ENCODE results near the gene HLA-E. TPM values are rescaled to one million over a fixed set of nuclear protein-coding genes. Genes with fewer than 3 reads are reported as not detected.
"Not testable (repeated sequence)": the region's sequence is repeated elsewhere in the genome, so short reads cannot be mapped to it uniquely, and the experiment has no call there.

HLA-E gene
- total and polyA plus RNA-seq, 7 donors, result 139 to 753 (median 364) TPM

DNA sequence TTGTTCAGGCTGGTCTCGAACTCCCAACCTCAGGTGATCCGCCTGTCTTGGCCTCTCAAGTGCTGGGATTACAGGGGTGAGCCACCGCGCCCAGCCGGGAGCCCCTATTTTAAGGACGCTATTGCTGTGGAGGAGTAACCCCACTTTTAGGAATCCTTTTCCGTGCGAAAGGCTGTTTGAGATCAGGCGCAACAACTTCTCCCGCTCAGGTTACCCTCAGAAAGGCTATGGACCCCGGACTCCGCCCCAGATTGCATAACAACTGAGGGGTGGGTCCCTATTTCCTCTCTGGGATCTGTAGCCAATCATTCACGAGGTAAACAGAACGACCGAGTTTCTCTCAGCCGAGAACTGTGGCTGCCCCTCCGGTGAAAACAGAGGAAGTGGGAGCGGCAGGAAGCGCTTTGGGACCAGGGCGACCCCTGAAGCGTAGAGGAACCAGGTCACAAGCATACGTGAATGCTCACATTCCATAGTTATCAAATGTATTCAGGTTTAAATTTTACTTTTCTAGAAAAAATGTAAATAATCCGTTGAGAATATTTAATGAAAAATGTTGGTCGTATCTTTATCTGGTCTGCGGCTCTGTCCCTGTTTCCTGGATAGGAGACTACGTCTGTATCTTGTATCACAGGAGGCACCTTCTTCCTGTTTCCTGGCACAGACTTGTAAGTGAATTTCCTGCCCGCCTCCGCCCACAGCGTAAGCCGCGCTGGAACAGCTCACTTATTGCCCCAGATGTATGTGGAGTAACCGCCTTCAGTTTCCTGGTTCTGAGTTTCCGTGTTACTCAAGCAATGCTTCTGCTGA, 26.8 kb downstream of the HLA-E start:
- intact Hi-C loops (cut with DNase I), result loop anchor here (2.0 kb wide), 1 partner anchor 27 kb away; the partner anchor contains the start of gene HLA-E
- Histone ChIP-seq H3K4me3 (peak overlapping the region; percentile 21 to 54 (median 51)), H3K27ac (peak overlapping the region; percentile 81 to 89 (median 85)), H3K36me3 (no peaks in the 10 kb centered on the region), H3K9me3 (no peaks in the 10 kb centered on the region), H3K4me1 (peaks cover 0 to 19% (median 18%) of the 10 kb centered on the region in 4 donors), H3K27me3 (no peaks in the 10 kb centered on the region)
- TF ChIP-seq, protein P1, sequence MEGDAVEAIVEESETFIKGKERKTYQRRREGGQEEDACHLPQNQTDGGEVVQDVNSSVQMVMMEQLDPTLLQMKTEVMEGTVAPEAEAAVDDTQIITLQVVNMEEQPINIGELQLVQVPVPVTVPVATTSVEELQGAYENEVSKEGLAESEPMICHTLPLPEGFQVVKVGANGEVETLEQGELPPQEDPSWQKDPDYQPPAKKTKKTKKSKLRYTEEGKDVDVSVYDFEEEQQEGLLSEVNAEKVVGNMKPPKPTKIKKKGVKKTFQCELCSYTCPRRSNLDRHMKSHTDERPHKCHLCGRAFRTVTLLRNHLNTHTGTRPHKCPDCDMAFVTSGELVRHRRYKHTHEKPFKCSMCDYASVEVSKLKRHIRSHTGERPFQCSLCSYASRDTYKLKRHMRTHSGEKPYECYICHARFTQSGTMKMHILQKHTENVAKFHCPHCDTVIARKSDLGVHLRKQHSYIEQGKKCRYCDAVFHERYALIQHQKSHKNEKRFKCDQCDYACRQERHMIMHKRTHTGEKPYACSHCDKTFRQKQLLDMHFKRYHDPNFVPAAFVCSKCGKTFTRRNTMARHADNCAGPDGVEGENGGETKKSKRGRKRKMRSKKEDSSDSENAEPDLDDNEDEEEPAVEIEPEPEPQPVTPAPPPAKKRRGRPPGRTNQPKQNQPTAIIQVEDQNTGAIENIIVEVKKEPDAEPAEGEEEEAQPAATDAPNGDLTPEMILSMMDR (IDR thresholded peaks at IDR 0.05), result no peak
- TF ChIP-seq POLR2AphosphoS5 (IDR thresholded peaks at IDR 0.05) (peak; percentile 54 to 74 (median 71)), EP300 (IDR thresholded peaks at IDR 0.05) (peak in 1 of 4 donors; percentile 73), POLR2A (IDR thresholded peaks at IDR 0.05) (no peak)
- WGBS, 2 donors, result 2 to 4% methylated on average over 33 of the region's 33 CpGs
- peak; percentile 95 for DNase-seq

- not testable (repeated sequence) for DNase-seq, H3K27me3 ChIP-seq, H3K9me3 ChIP-seq, H3K36me3 ChIP-seq
- Histone ChIP-seq H3K4me1 (peaks cover 0 to 24% (median 22%) of the 10 kb centered on the region in 4 donors), H3K27ac (peak overlapping the region; percentile 81 to 89 (median 85)), H3K4me3 (peak overlapping the region in 3 of 4 donors; percentile 50 to 54 (median 52))
- intact Hi-C loops (cut with DNase I), result loop anchor here (2.0 kb wide), 1 partner anchor 28 kb away; the partner anchor contains the start of gene HLA-E
- 28 to 30% methylated on average over 9 of the region's 9 CpGs for WGBS, 2 donors
These were observed 27.4 kb downstream of the HLA-E start for GRCh38 chr6:30516754-30517076.

- not testable (repeated sequence) for H3K36me3 ChIP-seq, H3K9me3 ChIP-seq, H3K4me3 ChIP-seq, DNase-seq, H3K27me3 ChIP-seq
- Histone ChIP-seq H3K27ac (peak overlapping the region in 3 of 4 donors; percentile 22 to 89 (median 84)), H3K4me1 (peaks cover 0 to 24% (median 22%) of the 10 kb centered on the region in 4 donors)
- 92 to 95% methylated on average over 21 of the region's 21 CpGs for WGBS, 2 donors
- intact Hi-C loops (cut with DNase I), result loop anchor here (2.0 kb wide), 1 partner anchor 29 kb away; the partner anchor contains the start of gene HLA-E
These were observed 28.6 kb downstream of the HLA-E start for GRCh38 chr6:30517767-30518504.

DNA sequence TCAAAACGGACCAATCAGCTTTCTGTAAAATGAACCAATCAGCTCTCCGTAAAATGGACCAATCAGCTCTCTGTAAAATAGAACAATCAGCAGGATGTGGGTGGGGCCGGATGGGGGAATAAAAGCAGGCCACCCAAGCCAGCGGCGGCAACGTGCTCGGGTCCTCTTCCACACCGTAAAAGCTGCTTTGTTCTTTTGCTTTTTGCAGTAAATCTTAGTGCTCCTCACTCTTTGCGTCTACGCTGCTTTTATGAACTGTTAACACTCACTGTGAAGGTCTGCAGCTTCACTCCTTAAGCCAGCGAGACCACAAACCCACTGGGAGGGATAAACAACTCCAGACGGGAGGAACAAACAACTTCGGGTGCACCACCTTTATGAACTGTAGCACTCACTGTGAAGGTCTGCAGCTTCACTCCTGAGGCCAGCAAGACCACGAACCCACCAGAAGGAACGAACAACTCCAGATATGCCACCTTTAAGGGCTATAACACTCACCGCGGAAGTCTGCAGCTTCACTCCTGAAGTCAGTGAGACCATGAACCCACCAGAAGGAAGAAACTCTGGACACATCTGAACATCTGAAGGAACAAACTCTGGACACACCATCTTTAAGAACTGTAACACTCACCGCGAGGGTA, 29.3 kb downstream of the HLA-E start:
- H3K27me3 ChIP-seq; H3K4me3 ChIP-seq; H3K36me3 ChIP-seq; H3K9me3 ChIP-seq; intact Hi-C loops (cut with DNase I); DNase-seq: not testable (repeated sequence)
- Histone ChIP-seq H3K27ac (peak overlapping the region in 1 of 4 donors; percentile 75), H3K4me1 (peaks cover 0 to 24% (median 22%) of the 10 kb centered on the region in 4 donors)
- 68 to 88% methylated on average over 19 of the region's 19 CpGs for WGBS, 2 donors

DNA sequence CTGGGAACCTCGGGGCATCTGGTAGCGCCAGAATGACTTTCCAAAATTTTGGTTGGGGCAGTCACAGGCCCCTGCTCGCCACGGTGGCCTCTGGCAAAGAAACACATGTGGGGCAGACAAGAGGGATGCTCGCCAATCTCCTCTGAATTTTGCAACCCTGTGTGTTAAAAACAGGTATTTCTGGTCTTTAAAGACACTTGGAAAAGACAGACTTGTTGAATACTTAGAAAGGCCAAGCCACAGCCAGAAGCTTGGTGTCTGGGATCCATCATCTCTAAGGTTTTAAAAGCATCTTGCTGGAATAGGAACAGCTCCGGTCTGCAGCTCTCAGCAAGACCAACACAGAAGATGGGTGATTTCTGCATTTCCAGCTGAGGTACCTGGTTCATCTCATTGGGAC, 31.2 kb downstream of the HLA-E start:
- Histone ChIP-seq H3K27me3 (no peaks in the 10 kb centered on the region), H3K4me1 (peaks cover 0 to 24% (median 22%) of the 10 kb centered on the region in 4 donors), H3K4me3 (no peak overlapping the region), H3K9me3 (no peaks in the 10 kb centered on the region), H3K36me3 (no peaks in the 10 kb centered on the region), H3K27ac (peak overlapping the region in 3 of 4 donors; percentile 74 to 81 (median 75))
- WGBS, 2 donors, result 92 to 95% methylated on average over 6 of the region's 6 CpGs
- intact Hi-C loops (cut with DNase I), result no loop called here
- no peak for TF ChIP-seq POLR2A (IDR thresholded peaks at IDR 0.05)
- TF ChIP-seq EP300 (IDR thresholded peaks at IDR 0.05), result no peak
- peak; percentile 17 to 54 (median 34) for TF ChIP-seq POLR2AphosphoS5 (IDR thresholded peaks at IDR 0.05)
- TF ChIP-seq, protein P1 (IDR thresholded peaks at IDR 0.05), result no peak
- no peak for DNase-seq

- intact Hi-C loops (cut with DNase I); H3K4me3 ChIP-seq; H3K9me3 ChIP-seq; H3K36me3 ChIP-seq; H3K27me3 ChIP-seq: not testable (repeated sequence)
- TF ChIP-seq POLR2AphosphoS5 (IDR thresholded peaks at IDR 0.05), result peak in 1 of 4 donors; percentile 11
- peak overlapping the region in 3 of 4 donors; percentile 74 to 81 (median 75) for H3K27ac ChIP-seq
- peak; percentile 77 for DNase-seq
- H3K4me1 ChIP-seq, result peaks cover 0 to 22% (median 20%) of the 10 kb centered on the region in 4 donors
- 31 to 66% methylated on average over 7 of the region's 7 CpGs for WGBS, 2 donors
These were observed 31.8 kb downstream of the HLA-E start for GRCh38 chr6:30521082-30521481.

DNA sequence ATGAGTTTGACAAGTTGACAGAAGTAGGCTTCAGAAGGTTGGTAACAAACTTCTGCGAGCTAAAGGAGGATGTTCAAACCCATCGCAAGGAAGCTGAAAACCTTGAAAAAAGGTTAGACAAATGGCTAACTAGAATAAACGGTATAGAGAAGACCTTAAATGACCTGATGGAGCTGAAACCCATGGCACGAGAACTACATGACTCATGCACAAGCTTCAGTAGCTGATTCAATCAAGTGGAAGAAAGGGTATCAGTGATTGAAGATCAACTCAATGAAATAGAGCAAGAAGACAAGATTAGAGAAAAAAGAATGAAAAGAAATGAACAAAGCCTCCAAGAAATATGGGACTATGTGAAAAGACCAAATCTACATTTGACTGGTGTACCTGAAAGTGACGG, 32.6 kb downstream of the HLA-E start:
- H3K27me3 ChIP-seq, result not testable (repeated sequence)
- 87% methylated on average over 5 of the region's 5 CpGs for WGBS, 2 donors

DNA sequence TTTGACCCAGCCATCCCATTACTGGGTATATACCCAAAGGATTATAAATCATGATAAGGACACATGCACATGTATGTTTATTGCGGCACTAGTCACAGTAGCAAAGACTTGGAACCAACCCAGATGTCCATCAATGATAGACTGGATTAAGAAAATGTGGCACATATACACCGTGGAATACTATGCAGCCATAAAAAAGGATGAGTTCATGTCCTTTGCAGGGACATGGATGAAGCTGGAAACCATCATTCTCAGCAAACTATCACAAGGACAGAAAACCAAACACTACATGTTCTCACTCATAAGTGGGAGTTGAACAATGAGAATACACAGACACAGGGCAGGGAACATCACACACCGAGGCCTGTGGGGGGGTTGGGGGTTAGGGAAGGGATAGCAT, 37.1 kb downstream of the HLA-E start:
- 96 to 97% methylated on average over 3 of the region's 3 CpGs for WGBS, 2 donors
- H3K9me3 ChIP-seq; H3K36me3 ChIP-seq; DNase-seq; H3K27me3 ChIP-seq; H3K27ac ChIP-seq; intact Hi-C loops (cut with DNase I); H3K4me3 ChIP-seq: not testable (repeated sequence)
- H3K4me1 ChIP-seq, result peaks cover 0 to 13% (median 6%) of the 10 kb centered on the region in 4 donors

More for the DNA sequence above, 32.6 kb downstream of the HLA-E start:
- peak overlapping the region in 1 of 4 donors; percentile 74 for H3K27ac ChIP-seq
- DNase-seq; H3K36me3 ChIP-seq; intact Hi-C loops (cut with DNase I); H3K4me3 ChIP-seq; H3K9me3 ChIP-seq: not testable (repeated sequence)
- peaks cover 0 to 22% (median 20%) of the 10 kb centered on the region in 4 donors for H3K4me1 ChIP-seq

DNA sequence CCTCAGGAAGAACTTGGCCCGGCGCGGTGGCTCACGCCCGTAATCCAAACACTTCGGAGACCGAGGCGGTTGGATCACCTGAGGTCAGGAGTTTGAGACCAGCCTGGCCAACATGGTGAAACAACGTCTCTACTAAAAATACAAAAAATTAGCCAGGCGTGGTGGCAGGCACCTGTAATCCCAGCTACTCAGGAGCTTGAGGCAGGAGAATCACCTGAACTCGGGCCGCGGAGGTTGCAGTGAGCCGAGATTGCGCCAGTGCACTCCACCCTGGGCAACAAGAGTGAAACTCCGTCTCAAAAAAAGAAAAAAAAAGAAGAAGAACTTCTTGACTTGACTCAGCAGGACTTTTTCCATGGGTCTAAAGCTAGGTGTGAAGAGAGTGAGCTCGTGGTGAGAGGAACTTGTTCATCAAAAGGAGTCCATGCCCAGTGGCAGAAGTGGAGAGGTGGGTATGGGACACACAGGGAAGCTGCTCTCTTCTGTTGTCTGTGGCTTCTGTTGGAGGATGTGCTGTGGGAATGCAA, 40.1 kb downstream of the HLA-E start:
- DNase-seq; H3K27me3 ChIP-seq; H3K27ac ChIP-seq; H3K36me3 ChIP-seq; H3K9me3 ChIP-seq; intact Hi-C loops (cut with DNase I); H3K4me3 ChIP-seq: not testable (repeated sequence)
- 83 to 93% methylated on average over 17 of the region's 17 CpGs for WGBS, 2 donors
- H3K4me1 ChIP-seq, result peaks cover 0 to 21% (median 4%) of the 10 kb centered on the region in 4 donors

Data from sigmoid colon (tissue), 7 donors.